Measurements from ENCODE around the gene MAD1L1.

MAD1L1 gene

DNA sequence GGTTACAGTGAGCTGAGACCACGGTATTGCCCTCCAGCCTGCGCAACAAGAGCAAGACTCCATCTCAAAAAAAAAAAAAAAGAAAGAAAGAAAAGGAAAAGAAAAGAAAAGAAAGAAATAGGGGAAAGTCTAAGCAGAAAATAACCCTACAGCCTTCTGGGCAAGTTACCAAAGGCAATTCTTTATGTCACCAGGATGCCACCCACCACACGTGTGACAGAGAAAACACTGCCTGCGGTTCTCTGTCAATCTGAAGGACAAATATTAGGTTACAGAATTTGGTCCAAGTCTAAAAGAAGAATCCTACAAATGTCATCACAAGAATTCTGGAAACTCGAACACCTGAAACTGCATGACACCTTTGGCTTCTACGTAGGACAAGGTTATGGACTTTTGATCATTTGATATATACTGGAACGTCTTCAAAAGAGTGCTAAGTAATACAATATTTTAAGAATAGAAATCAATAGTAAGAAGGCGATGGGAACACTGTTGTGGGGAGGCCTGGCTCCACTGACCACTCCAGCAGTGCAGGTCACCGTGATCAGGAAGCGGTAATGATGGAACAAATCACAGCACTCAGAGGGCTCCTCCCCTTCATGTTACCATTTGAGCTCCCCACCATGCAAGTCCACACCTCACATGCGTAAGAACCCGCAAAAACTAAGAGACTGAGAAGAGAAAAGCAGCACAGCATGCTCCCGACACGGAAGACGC lies 75.8 kb downstream of the MAD1L1 start:
- DNase-seq (ENCODE audit: low spot score): no peak

GRCh38 chr7:2154831-2155230 lies 77.9 kb downstream of the MAD1L1 start:
- no peak for DNase-seq (ENCODE audit: low spot score)

- DNase-seq (ENCODE audit: low spot score): no peak
These were observed 78.6 kb downstream of the MAD1L1 start for GRCh38 chr7:2154121-2154520.

- DNase-seq (ENCODE audit: low spot score): no peak
These were observed 80.1 kb downstream of the MAD1L1 start for GRCh38 chr7:2152646-2153045.

GRCh38 chr7:2151801-2152612 lies 80.7 kb downstream of the MAD1L1 start:
- no peak for DNase-seq (ENCODE audit: low spot score)

GRCh38 chr7:2151237-2151636 lies 81.5 kb downstream of the MAD1L1 start:
- DNase-seq (ENCODE audit: low spot score): peak; percentile 67

GRCh38 chr7:2150445-2150815 lies 82.3 kb downstream of the MAD1L1 start:
- DNase-seq (ENCODE audit: low spot score): no peak

DNA sequence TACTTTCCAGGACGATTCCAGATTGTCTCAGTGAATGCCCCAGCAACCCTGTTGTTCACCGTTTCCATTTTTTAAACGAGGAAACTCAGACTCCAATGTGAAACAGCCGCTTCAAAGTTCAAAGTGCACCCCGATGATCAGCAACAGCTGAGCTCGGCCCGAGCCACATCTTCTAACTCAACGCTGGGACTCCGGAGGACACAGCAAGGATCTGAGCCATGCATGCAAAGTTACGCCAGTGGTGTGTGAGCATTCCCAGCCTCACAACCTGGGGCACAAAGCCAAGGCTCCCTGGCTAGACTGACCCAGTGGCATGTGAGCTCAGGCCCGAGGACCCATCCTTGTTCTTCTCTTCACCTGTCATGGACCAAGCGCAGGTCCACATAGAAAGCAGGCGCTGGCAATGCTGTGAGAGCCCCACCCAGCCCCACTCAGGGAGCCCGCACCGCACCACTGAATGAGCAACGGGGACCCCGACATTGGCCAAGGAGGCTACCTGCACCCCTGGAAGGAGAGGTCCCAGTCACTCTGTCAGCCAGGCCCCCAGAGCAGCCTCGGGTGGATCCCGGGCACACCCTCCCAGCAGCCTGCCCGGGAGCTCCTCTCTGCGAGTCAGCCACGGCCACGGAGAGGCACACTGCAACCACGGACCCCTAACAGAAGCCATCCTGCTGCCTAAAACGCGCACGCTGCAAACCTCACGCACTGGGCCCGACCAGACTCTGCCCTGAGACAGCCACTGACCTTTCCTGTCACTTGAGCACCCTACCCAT lies 82.9 kb downstream of the MAD1L1 start:
- no peak for DNase-seq (ENCODE audit: low spot score)

DNA sequence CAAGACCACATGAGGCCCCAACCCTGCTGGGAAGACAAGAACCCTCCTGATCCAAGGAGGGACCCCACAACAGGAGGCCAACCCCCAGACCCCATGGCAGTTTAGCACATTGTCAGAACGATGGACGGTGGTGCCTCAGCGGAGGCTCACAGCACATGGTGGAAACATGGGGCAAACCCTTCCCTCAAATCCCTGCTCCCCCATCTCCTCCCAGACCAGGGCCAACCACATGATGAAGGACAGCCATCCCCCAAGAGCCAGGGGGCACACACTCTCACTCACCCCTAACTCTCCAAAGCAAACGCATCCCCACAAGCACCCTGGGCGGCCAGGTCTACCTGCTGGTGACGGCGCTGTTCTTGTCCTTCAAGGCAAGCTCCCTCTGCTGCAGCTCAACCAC lies 83.9 kb downstream of the MAD1L1 start:
- no peak for DNase-seq (ENCODE audit: low spot score)

DNA sequence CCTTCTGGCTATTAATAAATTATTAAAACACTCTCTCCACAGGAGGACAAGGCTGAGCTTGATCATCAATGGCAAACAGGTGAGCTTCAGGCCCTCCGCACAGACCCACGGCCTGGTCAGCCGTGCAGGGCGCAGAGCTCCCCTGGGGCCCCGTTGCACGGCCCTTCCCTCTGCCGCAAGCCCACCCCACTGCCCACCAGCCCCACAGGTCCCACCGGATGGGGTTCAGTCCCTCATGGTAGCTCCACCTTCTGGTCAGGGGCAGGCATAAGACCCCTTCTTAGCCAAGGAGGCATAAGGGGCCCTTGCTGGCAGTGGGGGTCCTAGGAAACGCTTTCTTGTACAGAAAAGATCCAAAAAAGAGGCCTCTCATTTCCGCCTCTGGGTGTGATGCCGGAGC lies 84.6 kb downstream of the MAD1L1 start:
- DNase-seq (ENCODE audit: low spot score): no peak

DNA sequence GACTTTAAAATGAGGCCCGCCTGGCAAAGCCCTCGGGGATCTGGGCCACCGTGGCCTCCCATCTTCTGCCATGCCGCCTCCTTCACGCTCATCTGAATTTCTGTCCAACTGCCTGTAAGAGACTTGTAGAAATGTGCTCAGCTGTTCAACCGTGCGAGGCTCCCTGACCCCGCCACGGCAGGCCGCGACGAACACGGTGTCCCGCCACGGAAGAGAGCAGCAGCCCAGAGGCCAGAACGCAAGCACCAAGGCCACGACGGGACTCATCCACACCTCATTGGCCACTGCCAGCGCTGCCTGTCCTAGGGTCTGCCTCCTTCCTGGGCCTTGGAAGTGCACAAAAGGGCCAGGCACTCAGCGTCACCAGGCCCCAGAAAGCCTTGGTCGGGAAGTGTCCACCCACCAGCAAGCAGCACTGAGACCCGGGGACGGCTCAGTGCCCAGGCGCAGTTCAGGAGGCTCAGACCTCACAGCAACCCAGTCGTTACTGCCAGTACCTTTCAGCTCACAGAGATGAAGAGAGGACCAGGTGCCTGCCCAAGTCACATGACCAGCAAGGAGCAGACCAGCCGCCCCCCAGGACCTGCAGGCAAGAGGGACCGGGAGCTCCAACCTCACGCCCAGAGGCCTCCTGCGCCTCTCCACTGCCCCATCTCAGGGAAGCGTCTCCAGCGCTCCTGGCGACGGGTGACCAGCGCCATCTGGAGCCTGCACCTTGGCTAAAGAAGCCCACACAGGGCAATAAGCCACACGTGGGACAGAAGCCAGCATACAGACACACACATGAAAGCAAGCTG lies 85.9 kb downstream of the MAD1L1 start:
- no peak for DNase-seq (ENCODE audit: low spot score)

DNA sequence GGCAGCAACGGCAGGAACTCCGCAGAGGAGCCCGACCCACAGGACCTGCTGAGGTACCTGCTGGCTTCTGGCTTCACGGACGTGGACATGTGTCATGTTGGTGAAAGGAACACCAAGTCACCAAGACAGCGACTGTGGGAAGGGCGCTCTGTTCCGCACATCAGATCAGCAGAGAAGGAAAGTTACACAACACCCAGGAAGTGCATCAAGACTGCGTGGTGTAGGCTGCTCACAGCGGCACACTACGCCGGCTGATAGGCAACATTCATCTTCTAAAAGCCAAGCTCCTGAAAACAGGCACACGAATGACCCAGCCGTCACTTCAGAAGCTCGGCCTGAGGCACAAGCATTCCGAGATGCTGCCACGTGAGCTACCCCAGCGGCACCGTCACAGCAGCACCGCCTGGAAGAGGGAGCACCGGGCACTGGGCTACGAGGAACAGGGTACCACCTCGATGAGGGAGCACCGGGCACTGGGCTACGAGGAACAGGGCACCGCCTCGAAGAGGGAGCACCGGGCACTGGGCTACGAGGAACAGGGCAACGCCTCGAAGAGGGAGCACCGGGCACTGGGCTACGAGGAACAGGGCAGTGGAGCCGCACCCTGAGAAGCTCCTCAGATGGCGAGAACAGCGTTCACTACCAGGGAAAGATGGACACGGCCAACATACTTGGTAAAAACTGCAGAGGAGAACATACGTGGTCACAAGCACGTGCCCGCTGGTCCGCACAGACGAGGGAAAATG lies 86.7 kb downstream of the MAD1L1 start:
- no peak for DNase-seq (ENCODE audit: low spot score)

GRCh38 chr7:2144926-2145325 lies 87.8 kb downstream of the MAD1L1 start:
- no peak for DNase-seq (ENCODE audit: low spot score)

DNA sequence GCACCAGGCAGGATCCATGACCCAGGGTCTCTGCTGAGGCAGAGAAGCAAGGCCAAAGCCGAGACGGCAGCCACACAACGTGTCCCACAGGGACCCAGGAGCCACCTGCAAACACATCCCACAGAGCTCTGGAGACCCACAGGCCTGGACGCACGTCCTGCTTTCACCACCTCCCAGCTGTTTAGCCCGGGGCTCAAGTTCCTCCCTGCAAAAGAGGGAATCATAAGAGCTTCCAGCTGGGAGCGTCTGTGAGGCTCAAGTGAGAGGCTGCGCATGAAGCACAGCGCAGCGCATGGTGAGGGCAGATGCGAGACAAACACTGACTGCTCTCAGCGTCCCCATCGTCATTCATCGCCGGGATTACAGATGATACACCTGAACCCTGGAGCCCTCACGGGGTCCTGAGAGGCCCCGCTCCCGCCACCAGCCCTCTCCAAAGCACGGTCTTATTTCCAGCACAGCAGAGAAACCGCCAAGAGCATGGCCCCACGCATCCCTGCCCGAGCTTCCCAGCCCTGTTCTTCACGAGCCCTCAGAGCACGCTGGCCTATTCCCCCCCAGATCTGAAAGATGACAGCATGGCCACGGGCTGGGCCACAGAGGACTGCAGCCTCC lies 88.7 kb downstream of the MAD1L1 start:
- DNase-seq (ENCODE audit: low spot score): no peak

DNA sequence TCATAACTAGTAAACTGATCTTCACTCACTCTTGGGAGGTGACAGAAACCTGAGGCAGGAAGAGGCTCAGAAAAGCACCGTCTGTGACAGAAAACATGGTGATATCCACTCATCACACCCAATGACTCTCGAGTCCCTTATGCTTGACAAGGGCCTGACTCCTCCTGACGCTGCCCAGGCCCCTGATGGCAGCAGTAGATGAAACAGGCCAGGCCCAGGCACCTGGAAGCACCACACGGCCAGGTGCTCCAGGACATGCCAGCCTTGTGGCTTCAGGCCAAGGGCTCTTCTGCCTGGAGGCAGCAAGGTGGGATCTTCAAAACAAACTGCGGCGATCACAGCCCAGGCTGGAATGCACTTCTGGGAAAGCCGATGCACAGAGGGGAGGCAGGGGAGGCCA lies 89.3 kb downstream of the MAD1L1 start:
- no peak for DNase-seq (ENCODE audit: low spot score)

- no peak for DNase-seq (ENCODE audit: low spot score)
These were observed 90.4 kb downstream of the MAD1L1 start for GRCh38 chr7:2142386-2142785.

DNA sequence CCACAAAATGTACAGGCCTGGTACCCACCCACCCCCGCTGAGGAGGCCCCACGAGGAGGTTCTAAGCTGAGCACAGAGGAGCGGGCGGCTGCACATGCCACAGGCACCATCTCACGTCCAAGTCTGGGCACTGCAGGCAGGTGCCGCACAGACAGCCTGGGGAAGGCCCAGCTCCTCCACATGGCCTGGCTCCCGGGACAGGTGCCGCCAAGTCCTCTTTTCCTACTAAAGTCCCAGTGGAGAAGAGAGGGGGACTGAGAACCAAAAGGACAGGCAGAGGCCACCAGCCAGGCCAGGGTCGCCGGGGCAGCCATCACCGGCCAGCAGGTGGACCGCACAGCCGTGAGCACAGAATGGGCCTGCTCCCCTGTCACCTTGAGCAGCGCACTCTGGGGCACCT lies 91.1 kb downstream of the MAD1L1 start:
- peak; percentile 65 for DNase-seq (ENCODE audit: low spot score)

- DNase-seq (ENCODE audit: low spot score): no peak
These were observed 91.7 kb downstream of the MAD1L1 start for GRCh38 chr7:2141021-2141410.

DNA sequence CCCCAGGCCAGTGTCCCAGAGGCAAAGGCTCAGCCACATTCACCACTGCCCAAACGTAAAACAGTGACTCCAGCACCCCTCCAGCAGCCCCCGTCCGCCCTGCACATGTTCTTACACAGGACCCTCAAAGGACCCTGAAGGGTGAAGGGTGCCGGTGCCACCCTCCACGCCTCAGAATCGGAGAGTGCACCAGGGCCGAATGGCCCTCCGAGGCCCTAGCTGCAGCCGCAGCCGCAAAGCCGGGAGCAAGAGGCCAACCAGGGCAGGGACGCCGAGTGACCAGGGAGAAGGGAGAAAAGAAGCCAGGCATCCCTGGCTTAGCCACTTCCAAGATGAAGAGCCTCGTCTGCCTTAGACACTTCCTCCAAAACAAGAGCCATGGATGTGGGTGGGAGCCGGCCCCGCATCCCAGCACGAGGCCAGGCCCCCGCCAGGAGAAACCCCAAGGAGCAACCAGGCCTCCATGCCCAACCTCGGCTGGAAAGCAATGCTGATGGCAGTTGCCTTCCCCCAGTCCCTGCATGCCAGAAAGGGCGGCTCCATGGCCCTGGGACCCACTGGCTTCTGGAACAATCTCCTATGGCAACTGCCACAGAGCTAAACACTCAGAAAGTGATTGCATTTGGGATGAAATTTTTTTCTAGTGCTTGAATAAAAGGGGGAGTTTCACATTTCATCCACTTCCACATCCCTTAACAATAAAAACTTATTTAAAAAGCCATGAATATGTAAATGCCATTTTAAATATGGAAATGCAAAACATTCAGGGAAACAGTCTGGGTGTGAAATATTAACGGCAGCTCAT lies 92.3 kb downstream of the MAD1L1 start:
- no peak for DNase-seq (ENCODE audit: low spot score)
